K562 (cell line): ENCODE data around the gene LRFN4. TPM values are rescaled to one million over a fixed set of nuclear protein-coding genes. Genes with fewer than 3 reads are reported as not detected.

Experiments
- CHCHD3 ChIP-seq: fragments of 250-450 bp; sonication (Bioruptor Pico); IDR thresholded peaks from 2 replicates; pipeline ENCODE4 v2.1.2; 2022; ENCODE audit warnings: mild to moderate bottlenecking
- CSDE1 ChIP-seq, 2 experiments: fragments of 450-650 bp; IDR thresholded peaks; 2 replicates each; pipeline ENCODE4 v1.6.1; 2016; ENCODE audit warnings: mild to moderate bottlenecking in 1 of 2
- HBP1 ChIP-seq: fragments of 450-650 bp; formaldehyde crosslinking; IDR thresholded peaks from 2 replicates; pipeline ENCODE4 v1.4.0; 2022; ENCODE audit warnings: missing genetic modification characterization
- KDM4B ChIP-seq, 2 experiments: fragments of 450-650 bp in 1 of 2; sonication (generic) in 1 of 2; IDR thresholded peaks; 2 replicates each; pipeline ENCODE4 v1.6.1; 2016 to 2017; ENCODE audit warnings: borderline replicate concordance in 2 of 2, antibody characterized with exemption in 1 of 2, low read depth in 1 of 2, mild to moderate bottlenecking in 1 of 2
- NCOA4 ChIP-seq: fragments of 450-650 bp; IDR thresholded peaks from 2 replicates; pipeline ENCODE4 v1.6.1; 2018; ENCODE audit warnings: mild to moderate bottlenecking; ENCODE audit not compliant: partially characterized antibody
- SMAD4 ChIP-seq: fragments of 250-450 bp; sonication (Bioruptor Pico); conservative IDR thresholded peaks from 2 replicates; pipeline ENCODE4 v1.8.0; 2021; ENCODE audit warnings: inconsistent platforms, mild to moderate bottlenecking, moderate library complexity
- SNIP1 ChIP-seq: fragments of 450-650 bp; IDR thresholded peaks from 2 replicates; pipeline ENCODE4 v1.7.1; 2017; ENCODE audit warnings: low read depth, mild to moderate bottlenecking
- XRCC5 ChIP-seq: fragments of 200-400 bp; formaldehyde crosslinking; IDR thresholded peaks from 2 replicates; pipeline ENCODE4 v1.6.1; 2017; ENCODE audit warnings: low read depth, mild to moderate bottlenecking, low read length
- ZNF3 ChIP-seq: fragments of 250-450 bp; sonication (Bioruptor Pico); IDR thresholded peaks from 2 replicates; pipeline ENCODE4 v1.5.0; 2021; ENCODE audit warnings: mild to moderate bottlenecking, moderate library complexity
- ZNF436 ChIP-seq: fragments of 250-450, 450-650 bp; sonication (Bioruptor Pico); formaldehyde crosslinking; IDR thresholded peaks from 2 replicates; pipeline ENCODE4 v1.7.0; 2020; ENCODE audit warnings: mild to moderate bottlenecking
- ZNF57 ChIP-seq: fragments of 450-650 bp; formaldehyde crosslinking; IDR thresholded peaks from 2 replicates; pipeline ENCODE4 v1.4.0; 2020; ENCODE audit warnings: mild to moderate bottlenecking, moderate library complexity
- ZNF609 ChIP-seq: sonication (generic); formaldehyde crosslinking; IDR thresholded peaks from 2 replicates; pipeline ENCODE4 v1.8.1; 2023; ENCODE audit warnings: missing genetic modification reagents, mild to moderate bottlenecking, borderline replicate concordance
- ZNF668 ChIP-seq: fragments of 250-450 bp; sonication (Bioruptor Pico); IDR thresholded peaks from 2 replicates; pipeline ENCODE4 v1.8.0; 2022; ENCODE audit warnings: mild to moderate bottlenecking, inconsistent platforms
- ZNF740 ChIP-seq, 3 experiments: fragments of 200-800 bp in 1 of 3; sonication (Bioruptor generic) in 1 of 3; sonication (generic) in 1 of 3; formaldehyde crosslinking in 1 of 3; IDR thresholded peaks; 2 replicates each; pipeline versions ENCODE4 v1.6.1 to v1.8.0; 2016 to 2022; ENCODE audit warnings: mild to moderate bottlenecking in 2 of 3, missing compliant biosample characterization in 2 of 3, missing genetic modification characterization in 2 of 3, missing genetic modification reagents in 1 of 3
- polyA plus RNA-seq, 8 experiments: library from polyadenylated mRNA; depleted of rRNA in 4 of 8; stranded (reverse) in 5 of 8; unstranded in 3 of 8; fragments of >200 nt; fragmentation: Nextera tagmentation in 2 of 8; fragmentation: Illumina TruSeq in 1 of 8; extraction: Ambion mirVana in 2 of 8; extraction: Trizol in 1 of 8; gene quantifications; 2 replicates each; pipeline versions ENCODE4 v1.2.1 to v1.2.3, GENCODE V29; 2011 to 2014; ENCODE audit warnings: inconsistent platforms in 1 of 8, missing spikeins in 1 of 8
- total RNA-seq, 7 experiments: library from RNA; depleted of rRNA in 6 of 7; stranded (reverse); fragments of >200 nt in 6 of 7; fragmentation: Illumina TruSeq in 2 of 7; extraction: Trizol in 2 of 7; gene quantifications; 2 replicates each; pipeline versions ENCODE4 v1.2.1 to v1.2.3, GENCODE V29; 2011 to 2021; ENCODE audit warnings: low replicate concordance in 1 of 7

LRFN4 gene
- total and polyA plus RNA-seq, 9 of the 15 experiments (the other 6 are each of a cell fraction or from before 2014, with no cell fraction given), result 0.10 to 60.1 (median 6.7) TPM

GRCh38 chr11:66891851-66892660 is 35.2 kb downstream of the LRFN4 start (continued):
- TF ChIP-seq KDM4B (IDR thresholded peaks at IDR 0.05; ENCODE audit: borderline replicate concordance in 2 of 2, low read depth in 1 of 2) (no peak), ZNF668 (CRISPR knock-in tag) (no peak), ZNF609 (CRISPR knock-in tag) (no peak), ZNF740 (CRISPR knock-in tag; IDR thresholded peaks at IDR 0.05) (no peak), ZNF740 (tag; IDR thresholded peaks at IDR 0.05) (no peak), HBP1 (no peak), NCOA4 (no peak), CSDE1 (IDR thresholded peaks at IDR 0.05) (no peak), ZNF3 (CRISPR knock-in tag) (no peak), SNIP1 (no peak), SMAD4 (no peak; the same call in 1 of the 2 replicates), CHCHD3 (CRISPR knock-in tag) (no peak), ZNF436 (CRISPR knock-in tag) (no peak), ZNF57 (CRISPR knock-in tag) (no peak), XRCC5 (no peak)
